ENCODE results near the gene SVBP. TPM values are rescaled to one million over a fixed set of nuclear protein-coding genes. Genes with fewer than 3 reads are reported as not detected.

The SVBP gene
- total RNA-seq, 1 experiment from 2014 or later, result 33.5 TPM

GRCh38 chr1:42806171-42806570, 11.0 kb downstream of the SVBP start:
- no peak for DNase-seq (ENCODE audit: low spot score)

GRCh38 chr1:42801832-42802473, 15.2 kb downstream of the SVBP start:
- no peak for DNase-seq (ENCODE audit: low spot score)

GRCh38 chr1:42797979-42798378, 19.2 kb downstream of the SVBP start:
- DNase-seq (ENCODE audit: low spot score), result no peak

GRCh38 chr1:42797414-42797813, 19.8 kb downstream of the SVBP start:
- no peak for DNase-seq (ENCODE audit: low spot score)

GRCh38 chr1:42793824-42794223, 23.4 kb downstream of the SVBP start:
- DNase-seq (ENCODE audit: low spot score), result no peak

- no peak for DNase-seq (ENCODE audit: low spot score)
Measured at GRCh38 chr1:42788021-42788420, 29.2 kb downstream of the SVBP start.

- DNase-seq (ENCODE audit: low spot score), result no peak
Measured at GRCh38 chr1:42786097-42786496, 31.1 kb downstream of the SVBP start.

- no peak for DNase-seq (ENCODE audit: low spot score)
Measured at GRCh38 chr1:42784946-42785693, 32.1 kb downstream of the SVBP start, which contains the start of gene TMEM269. TSS of gene TMEM269 (plus strand) at chr1:42784991. CDS start at chr1:42789894, 4,903 bp downstream.

GRCh38 chr1:42784547-42784945, 32.7 kb downstream of the SVBP start:
- no peak for DNase-seq (ENCODE audit: low spot score)

GRCh38 chr1:42783092-42783491, 34.1 kb downstream of the SVBP start:
- DNase-seq (ENCODE audit: low spot score), result no peak

- DNase-seq (ENCODE audit: low spot score), result no peak
Measured at GRCh38 chr1:42780176-42780575, 37.0 kb downstream of the SVBP start.

GRCh38 chr1:42779725-42780124, 37.5 kb downstream of the SVBP start:
- no peak for DNase-seq (ENCODE audit: low spot score)

GRCh38 chr1:42777852-42778251, 39.3 kb downstream of the SVBP start:
- DNase-seq (ENCODE audit: low spot score), result peak; percentile 42

- no peak for DNase-seq (ENCODE audit: low spot score)
Measured at GRCh38 chr1:42776502-42776901, 40.7 kb downstream of the SVBP start.

- DNase-seq (ENCODE audit: low spot score), result no peak
Measured at GRCh38 chr1:42774928-42775526, 42.2 kb downstream of the SVBP start.

GRCh38 chr1:42773420-42773819, 43.8 kb downstream of the SVBP start:
- DNase-seq (ENCODE audit: low spot score), result no peak

GRCh38 chr1:42769811-42770210, 47.4 kb downstream of the SVBP start:
- no peak for DNase-seq (ENCODE audit: low spot score)

- DNase-seq (ENCODE audit: low spot score), result no peak
Measured at GRCh38 chr1:42768172-42768571, 49.0 kb downstream of the SVBP start.

GRCh38 chr1:42767510-42768000, 49.6 kb downstream of the SVBP start:
- peak; percentile 21 for DNase-seq (ENCODE audit: low spot score)

- peak; percentile 99 for DNase-seq (ENCODE audit: low spot score)
Measured at GRCh38 chr1:42766741-42767509, 50.3 kb downstream of the SVBP start, which contains the start of the genes C1orf50 and P3H1. TSS of gene C1orf50 (plus strand) at chr1:42767249. CDS start at chr1:42767312, 63 bp downstream. TSS of gene P3H1 (minus strand) at chr1:42767028. CDS start at chr1:42766971, 57 bp downstream.

- DNase-seq (ENCODE audit: low spot score), result peak; percentile 89
Measured at GRCh38 chr1:42765832-42766740, 51.1 kb downstream of the SVBP start.
